GM10248 (cell line): ENCODE results near the gene TMEM201.

Experiments used
- CTCF ChIA-PET: fragments of 300-600 bp; sonication (Branson Sonifier 250); formaldehyde crosslinking; extraction: SDS; loops from one replicate; lab custom pipeline; 2021; ENCODE audit warnings: antibody characterized with exemption; lab: Yijun Ruan, JAX
- POLR2A ChIA-PET: fragments of 350-650 bp; sonication (Branson Sonifier 250); formaldehyde crosslinking; extraction: SDS; loops from one replicate; lab custom pipeline; 2020; ENCODE audit warnings: antibody characterized with exemption; lab: Yijun Ruan, JAX
- DNase-seq: peaks from one replicate; pipeline ENCODE4 v3.0.0; 2012; ENCODE audit errors: extremely low spot score
- CTCF ChIP-seq: IDR thresholded peaks from 2 replicates; pipeline ENCODE4 v1.5.1; 2012; ENCODE audit warnings: mild to moderate bottlenecking, low read depth; ENCODE audit errors: extremely low read depth, missing control alignments, control extremely low read depth

The TMEM201 gene

DNA sequence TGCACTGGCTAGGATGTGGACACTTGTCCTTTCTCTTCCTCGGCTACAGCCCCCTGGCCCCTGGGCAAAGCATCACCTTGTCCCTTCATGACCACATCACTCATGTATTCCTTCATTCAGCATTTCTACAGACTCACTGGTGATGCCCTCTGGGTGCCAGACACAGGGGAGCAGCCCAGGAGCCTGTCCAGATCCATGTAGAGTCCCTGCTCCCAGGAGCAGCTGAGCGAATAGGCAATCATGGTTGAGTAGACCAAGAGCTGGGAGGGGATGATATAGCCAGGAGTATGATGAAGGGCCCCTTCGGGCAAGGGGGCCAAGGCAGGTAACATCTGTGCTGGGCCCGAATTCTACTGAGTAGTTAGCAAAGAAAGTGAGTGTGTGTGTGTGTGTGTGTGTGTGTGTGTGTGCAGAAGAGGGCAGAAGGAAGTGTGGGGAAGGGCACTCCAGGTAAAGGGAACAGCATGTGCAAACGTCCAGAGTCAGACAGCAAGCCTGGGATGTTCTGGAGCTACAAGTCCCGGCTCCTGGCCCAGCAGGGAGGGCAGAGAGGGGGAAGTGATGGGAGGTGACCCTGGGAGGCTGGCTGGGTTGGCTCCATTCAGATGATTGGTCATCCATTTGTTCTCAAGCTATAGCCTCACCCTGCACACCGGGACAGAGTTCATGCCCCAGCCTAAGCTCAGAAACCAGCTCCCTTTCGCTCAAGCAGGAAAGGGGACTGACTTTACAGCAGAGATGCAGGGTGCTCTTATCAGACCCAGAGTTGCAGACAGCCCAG lies 41.8 kb downstream of the TMEM201 start:
- POLR2A ChIA-PET, result interaction anchor here (0.6 to 4.1 kb wide), 2 partner anchors 23 to 89 kb away, joined by 3 to 26 read pairs; no protein-coding TSS in a partner anchor
- CTCF ChIA-PET, result interaction anchor here (0.9 to 8.9 kb wide), 10 partner anchors 9 to 135 kb away, joined by 3 to 117 read pairs (median 5); partner anchors contain the start of gene PIK3CD
- DNase-seq, result peak; percentile 20
- no peak for TF ChIP-seq CTCF

- no peak for TF ChIP-seq CTCF
- ChIA-PET CTCF (interaction anchor here (0.9 to 8.9 kb wide), 4 partner anchors 12 to 89 kb away, joined by 3 to 117 read pairs (median 6); partner anchors contain the start of gene PIK3CD), POLR2A (interaction anchor here (0.6 to 4.1 kb wide), 2 partner anchors 22 to 35 kb away, joined by 3 to 26 read pairs; no protein-coding TSS in a partner anchor)
- no peak for DNase-seq
Measured at GRCh38 chr1:9631613-9632012, 42.9 kb downstream of the TMEM201 start.

DNA sequence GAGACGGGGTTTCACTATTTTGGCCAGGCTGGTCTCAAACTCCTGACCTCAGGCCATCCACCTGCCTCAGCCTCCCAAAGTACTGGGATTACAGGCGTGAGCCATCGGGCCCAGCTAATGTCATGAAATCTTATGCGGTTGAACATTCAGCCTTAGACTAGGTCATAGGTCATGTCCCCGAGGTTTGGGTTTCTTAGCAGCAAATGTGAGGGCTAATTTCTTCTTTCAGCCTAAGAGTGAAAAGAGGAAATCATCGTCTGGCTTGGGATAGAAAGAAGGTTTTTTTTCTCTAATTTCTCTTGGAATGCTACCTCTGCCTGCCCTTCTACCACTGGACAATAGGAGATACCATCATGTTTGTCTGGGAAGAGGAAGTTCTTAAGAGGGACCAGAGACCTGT lies 44.8 kb downstream of the TMEM201 start:
- POLR2A ChIA-PET, result no interaction called here
- TF ChIP-seq CTCF, result no peak
- CTCF ChIA-PET, result interaction anchor here (0.7 to 8.9 kb wide), 2 partner anchors 10 to 20 kb away, joined by 4 to 117 read pairs; partner anchors contain the start of gene PIK3CD
- no peak for DNase-seq

DNA sequence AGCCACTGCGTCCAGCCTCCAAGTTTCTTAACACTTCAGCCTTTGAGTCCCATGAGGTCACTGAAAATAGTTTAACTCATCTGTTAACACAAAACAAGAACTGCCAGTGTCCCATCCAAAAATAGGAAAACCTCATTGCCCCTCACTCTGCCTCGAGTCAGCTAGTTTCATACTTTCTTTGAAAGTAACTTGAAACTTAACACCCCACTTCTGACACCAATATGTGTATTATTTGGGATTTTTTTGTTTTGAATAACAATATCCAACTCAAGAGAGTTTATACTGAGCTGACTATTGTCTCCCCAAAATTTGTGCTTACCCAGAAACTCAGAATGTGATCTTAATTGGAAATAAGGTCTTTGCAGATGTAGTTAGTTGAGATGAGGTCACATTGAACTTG lies 45.9 kb downstream of the TMEM201 start:
- CTCF ChIA-PET, result interaction anchor here (1.3 to 2.0 kb wide), 3 partner anchors 9 to 42 kb away, joined by 3 to 7 read pairs (median 3); no protein-coding TSS in a partner anchor
- no peak for DNase-seq
- TF ChIP-seq CTCF, result no peak
- POLR2A ChIA-PET, result no interaction called here

- CTCF ChIA-PET, result interaction anchor here (1.6 to 5.8 kb wide), 2 partner anchors 11 to 12 kb away, joined by 6 to 36 read pairs; partner anchors contain the start of gene PIK3CD
- TF ChIP-seq CTCF, result no peak
- no peak for DNase-seq
- POLR2A ChIA-PET, result no interaction called here
Measured at GRCh38 chr1:9639227-9639626, 50.5 kb downstream of the TMEM201 start.
